Esophagus squamous epithelium (tissue), 5 donors: Measurements from ENCODE around the gene DNAH8. TPM values are rescaled to one million over a fixed set of nuclear protein-coding genes. Genes with fewer than 3 reads are reported as not detected.

Experiments used
- DNase-seq: peaks from one replicate; lab custom pipeline; 2025; lab: John Stamatoyannopoulos, UW
- H3K27ac ChIP-seq, 4 donors: fragments of 200-600 bp; sonication (generic); one replicate each; pipeline ENCODE4 v1.5.1; 2016 to 2019; ENCODE audit warnings: mild to moderate bottlenecking in 1 of 4
- H3K27me3 ChIP-seq, 4 donors: fragments of 200-600 bp; sonication (generic); 1 replicate in 3 of 4; 2 replicates in 1 of 4; pipeline versions ENCODE4 v1.5.1 to v1.6.0; 2017 to 2021; ENCODE audit warnings: antibody characterized with exemption in 1 of 4
- H3K36me3 ChIP-seq, 3 donors: fragments of 200-600 bp; sonication (generic); one replicate each; pipeline ENCODE4 v1.5.1; 2016 to 2019
- H3K4me1 ChIP-seq, 3 donors: fragments of 200-600 bp; sonication (generic); one replicate each; pipeline ENCODE4 v1.5.1; 2017 to 2019
- H3K4me3 ChIP-seq, 4 donors: fragments of 200-600 bp; sonication (generic); 1 replicate in 3 of 4; 2 replicates in 1 of 4; pipeline ENCODE4 v1.5.1; 2016 to 2019; ENCODE audit warnings: mild to moderate bottlenecking in 2 of 4, moderate library complexity in 1 of 4
- H3K9me3 ChIP-seq, 3 donors: fragments of 200-600 bp; sonication (generic); one replicate each; pipeline ENCODE4 v1.5.1; 2016 to 2019
- CTCF ChIP-seq, 6 experiments: fragments of 450-650 bp in 4 of 6; fragments of 200-600 bp in 2 of 6; sonication (generic) in 2 of 6; IDR thresholded peaks; one replicate each; pipeline ENCODE4 v1.5.1; 2016 to 2019; ENCODE audit warnings: antibody characterized with exemption in 6 of 6, mild to moderate bottlenecking in 4 of 6, moderate library complexity in 4 of 6
- POLR2A ChIP-seq, 4 donors: fragments of 450-650 bp; IDR thresholded peaks; one replicate each; pipeline ENCODE4 v1.6.1; 2017; ENCODE audit warnings: antibody characterized with exemption in 4 of 4, mild to moderate bottlenecking in 4 of 4, moderate library complexity in 3 of 4
- WGBS, 2 donors: methylation state at CpG; one replicate each; pipeline ENCODE4 v1.1.5; 2018; 5-methylcytosine and 5-hydroxymethylcytosine counted together
- intact Hi-C: fragments of 100-400 bp; cut with DNase I; formaldehyde crosslinking; loops from one replicate; pipeline ENCODE4 v1.15.0; 2022
- total RNA-seq, 4 donors: library from RNA; depleted of rRNA; stranded (reverse); fragments of >200 nt; gene quantifications; one replicate each; pipeline ENCODE4 v1.1.0, GENCODE V29; 2016
- donor health status: DM: yes; HTN: yes; CAD: no.

DNAH8 gene
- total RNA-seq, 4 donors from 2014 or later = under 0.01 to 0.03 TPM; not detected in 2

- intact Hi-C loops = no loop called here
- no peak for TF ChIP-seq CTCF (IDR thresholded peaks at IDR 0.05)
- TF ChIP-seq POLR2A (IDR thresholded peaks at IDR 0.05) = no peak
- Histone ChIP-seq H3K27me3 (no peaks in the 10 kb centered on the region), H3K9me3 (no peaks in the 10 kb centered on the region), H3K36me3 (no peaks in the 10 kb centered on the region), H3K4me1 (no peaks in the 10 kb centered on the region), H3K4me3 (no peak overlapping the region), H3K27ac (no peak overlapping the region)
- WGBS, 2 donors = 83 to 88% methylated on average over 5 of the region's 5 CpGs
- DNase-seq = no peak
Measured at GRCh38 chr6:38824243-38824894, 109.3 kb downstream of the DNAH8 start.

GRCh38 chr6:38827024-38827423 lies 111.9 kb downstream of the DNAH8 start:
- WGBS, 2 donors = 27 to 31% methylated on average over 2 of the region's 2 CpGs
- H3K27ac ChIP-seq = no peak overlapping the region
- intact Hi-C loops = no loop called here
- no peaks in the 10 kb centered on the region for H3K9me3 ChIP-seq
- no peaks in the 10 kb centered on the region for H3K4me1 ChIP-seq
- H3K4me3 ChIP-seq = no peak overlapping the region
- no peaks in the 10 kb centered on the region for H3K27me3 ChIP-seq
- DNase-seq = no peak
- no peak for TF ChIP-seq CTCF (IDR thresholded peaks at IDR 0.05)
- no peak for TF ChIP-seq POLR2A (IDR thresholded peaks at IDR 0.05)
- no peaks in the 10 kb centered on the region for H3K36me3 ChIP-seq

- no peaks in the 10 kb centered on the region for H3K27me3 ChIP-seq
- TF ChIP-seq POLR2A (IDR thresholded peaks at IDR 0.05) = no peak
- no peak for TF ChIP-seq CTCF (IDR thresholded peaks at IDR 0.05)
Measured at GRCh38 chr6:38831865-38832264, 116.8 kb downstream of the DNAH8 start.

GRCh38 chr6:38833320-38833719 lies 118.2 kb downstream of the DNAH8 start:
- 71 to 88% methylated on average over 1 of the region's 1 CpG for WGBS, 2 donors
- Histone ChIP-seq H3K27ac (no peak overlapping the region), H3K36me3 (no peaks in the 10 kb centered on the region), H3K27me3 (no peaks in the 10 kb centered on the region), H3K4me3 (no peak overlapping the region), H3K9me3 (no peaks in the 10 kb centered on the region), H3K4me1 (no peaks in the 10 kb centered on the region)
- DNase-seq = no peak
- TF ChIP-seq POLR2A (IDR thresholded peaks at IDR 0.05) (no peak), CTCF (IDR thresholded peaks at IDR 0.05) (no peak)
- intact Hi-C loops = no loop called here

More at GRCh38 chr6:38831865-38832264, 116.8 kb downstream of the DNAH8 start:
- no peak for DNase-seq
- intact Hi-C loops = no loop called here
- Histone ChIP-seq H3K9me3 (no peaks in the 10 kb centered on the region), H3K27ac (no peak overlapping the region), H3K36me3 (no peaks in the 10 kb centered on the region), H3K4me3 (no peak overlapping the region), H3K4me1 (no peaks in the 10 kb centered on the region)

GRCh38 chr6:38836585-38836984 lies 121.5 kb downstream of the DNAH8 start:
- intact Hi-C loops = no loop called here
- Histone ChIP-seq H3K27ac (no peak overlapping the region), H3K4me1 (no peaks in the 10 kb centered on the region), H3K9me3 (no peaks in the 10 kb centered on the region), H3K27me3 (no peaks in the 10 kb centered on the region), H3K4me3 (no peak overlapping the region), H3K36me3 (no peaks in the 10 kb centered on the region)
- no peak for DNase-seq
- TF ChIP-seq CTCF (IDR thresholded peaks at IDR 0.05) (no peak), POLR2A (IDR thresholded peaks at IDR 0.05) (no peak)
- WGBS, 2 donors = 39 to 50% methylated on average over 1 of the region's 1 CpG
